Right atrium auricular region (tissue), 2 donors: ENCODE data around the gene MRPL1. TPM values are rescaled to one million over a fixed set of nuclear protein-coding genes. Genes with fewer than 3 reads are reported as not detected.
A peak's percentile ranks its signal among the peaks of the same experiment; 100 is the strongest.

Source experiments
- DNase-seq: peaks from one replicate; pipeline ENCODE4 v3.0.0-alpha.2; 2019; ENCODE audit warnings: low spot score
- H3K27ac ChIP-seq, 2 donors: fragments of 200-600 bp; sonication (generic); 1 replicate in 1 of 2; 2 replicates in 1 of 2; pipeline ENCODE4 v1.5.1; 2016 to 2019
- H3K27me3 ChIP-seq, 2 donors: fragments of 200-600 bp; sonication (generic); one replicate each; pipeline versions ENCODE4 v1.5.1 to v1.6.0; 2017 to 2019
- H3K36me3 ChIP-seq: fragments of 200-600 bp; sonication (generic); one replicate; pipeline ENCODE4 v1.5.1; 2016
- H3K4me1 ChIP-seq, 2 donors: fragments of 200-600 bp; sonication (generic); one replicate each; pipeline versions ENCODE4 v1.5.1 to v1.6.0; 2017 to 2019
- H3K4me3 ChIP-seq, 2 donors: fragments of 200-600 bp; sonication (generic); 1 replicate in 1 of 2; 2 replicates in 1 of 2; pipeline ENCODE4 v1.5.1; 2017 to 2019; ENCODE audit warnings: mild to moderate bottlenecking in 1 of 2, moderate library complexity in 1 of 2
- H3K9me3 ChIP-seq, 2 donors: fragments of 200-600 bp; sonication (generic); one replicate each; pipeline ENCODE4 v1.5.1; 2019
- CTCF ChIP-seq, 2 donors: fragments of 200-600 bp; sonication (generic); IDR thresholded peaks; one replicate each; pipeline ENCODE4 v1.5.1; 2019; ENCODE audit warnings: antibody characterized with exemption in 2 of 2
- total RNA-seq, 2 donors: library from RNA; depleted of rRNA; stranded (reverse); fragments of >200 nt; gene quantifications; one replicate each; pipeline ENCODE4 v1.1.0, GENCODE V29; 2016

The MRPL1 gene
- total RNA-seq, 2 donors from 2014 or later: 17.4 to 32.0 TPM

- H3K9me3 ChIP-seq: no peaks in the 10 kb centered on the region
- no peaks in the 10 kb centered on the region for H3K4me1 ChIP-seq
- H3K27me3 ChIP-seq: no peaks in the 10 kb centered on the region
- H3K36me3 ChIP-seq: peaks cover 15% of the 10 kb centered on the region
- TF ChIP-seq CTCF (IDR thresholded peaks at IDR 0.05): no peak
- no peak overlapping the region for H3K4me3 ChIP-seq
- H3K27ac ChIP-seq: no peak overlapping the region
- DNase-seq: no peak
Observed at GRCh38 chr4:77911842-77912450, 49.3 kb downstream of the MRPL1 start.

- no peak for DNase-seq
Observed at GRCh38 chr4:77913348-77913747, 50.7 kb downstream of the MRPL1 start.

GRCh38 chr4:77917075-77917474, 54.4 kb downstream of the MRPL1 start:
- TF ChIP-seq CTCF (IDR thresholded peaks at IDR 0.05): no peak
- Histone ChIP-seq H3K27ac (no peak overlapping the region), H3K9me3 (no peaks in the 10 kb centered on the region), H3K27me3 (no peaks in the 10 kb centered on the region), H3K36me3 (no peaks in the 10 kb centered on the region), H3K4me3 (no peak overlapping the region), H3K4me1 (no peaks in the 10 kb centered on the region)
- no peak for DNase-seq

More at GRCh38 chr4:77913348-77913747, 50.7 kb downstream of the MRPL1 start:
- Histone ChIP-seq H3K9me3 (no peaks in the 10 kb centered on the region), H3K4me3 (no peak overlapping the region), H3K36me3 (peaks cover 6% of the 10 kb centered on the region), H3K27me3 (no peaks in the 10 kb centered on the region), H3K4me1 (no peaks in the 10 kb centered on the region), H3K27ac (no peak overlapping the region)
- no peak for TF ChIP-seq CTCF (IDR thresholded peaks at IDR 0.05)

- Histone ChIP-seq H3K4me1 (peaks cover 0 to 4% of the 10 kb centered on the region in 2 donors), H3K9me3 (no peaks in the 10 kb centered on the region), H3K36me3 (no peaks in the 10 kb centered on the region), H3K4me3 (no peak overlapping the region), H3K27ac (no peak overlapping the region), H3K27me3 (no peaks in the 10 kb centered on the region)
- DNase-seq: no peak
- TF ChIP-seq CTCF (IDR thresholded peaks at IDR 0.05): no peak
Observed at GRCh38 chr4:77917601-77918000, 55.0 kb downstream of the MRPL1 start.

DNA sequence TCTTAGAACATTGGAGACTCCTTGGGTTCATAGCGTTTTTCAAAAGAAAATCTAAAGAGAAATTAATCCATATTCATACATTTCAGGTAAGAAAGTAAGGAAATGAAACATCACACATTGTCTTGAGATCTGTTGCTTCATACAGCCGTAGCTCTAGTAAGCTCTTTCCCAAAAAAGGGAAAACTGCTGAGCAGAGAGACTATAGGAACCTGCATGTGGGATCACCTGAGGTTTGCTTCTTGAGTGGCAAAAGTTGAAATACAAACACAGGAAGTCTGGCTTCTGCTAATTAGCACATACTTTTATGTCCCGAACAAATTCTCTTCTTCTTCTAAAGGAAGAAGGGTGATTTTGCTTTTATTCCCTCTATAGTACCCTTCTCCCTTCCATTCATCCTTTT, 57.7 kb downstream of the MRPL1 start:
- H3K27me3 ChIP-seq: no peaks in the 10 kb centered on the region
- no peak for TF ChIP-seq CTCF (IDR thresholded peaks at IDR 0.05)
- H3K9me3 ChIP-seq: no peaks in the 10 kb centered on the region
- no peak overlapping the region for H3K4me3 ChIP-seq
- no peak for DNase-seq
- H3K4me1 ChIP-seq: peaks cover 0 to 4% of the 10 kb centered on the region in 2 donors
- H3K36me3 ChIP-seq: no peaks in the 10 kb centered on the region
- peak overlapping the region; percentile 42 to 44 for H3K27ac ChIP-seq

GRCh38 chr4:77921701-77922100, 59.1 kb downstream of the MRPL1 start:
- Histone ChIP-seq H3K9me3 (no peaks in the 10 kb centered on the region), H3K36me3 (no peaks in the 10 kb centered on the region), H3K4me3 (no peak overlapping the region), H3K27me3 (no peaks in the 10 kb centered on the region), H3K27ac (peak overlapping the region; percentile 42 to 52), H3K4me1 (peaks cover 0 to 4% of the 10 kb centered on the region in 2 donors)
- TF ChIP-seq CTCF (IDR thresholded peaks at IDR 0.05): no peak
- no peak for DNase-seq
